Measurements from ENCODE around the gene PRSS21.
A peak's percentile ranks its signal among the peaks of the same experiment; 100 is the strongest.

Gene PRSS21

GRCh38 chr16:2826591-2827373 is 9.7 kb downstream of the PRSS21 start:
- no peak for DNase-seq

GRCh38 chr16:2827374-2827791 is 10.3 kb downstream of the PRSS21 start:
- no peak for DNase-seq

- DNase-seq, result no peak
These were observed 10.9 kb downstream of the PRSS21 start for GRCh38 chr16:2827831-2828520.

GRCh38 chr16:2828521-2828840 is 11.4 kb downstream of the PRSS21 start:
- DNase-seq, result no peak

- DNase-seq, result no peak
These were observed 11.9 kb downstream of the PRSS21 start for GRCh38 chr16:2828876-2829430.

GRCh38 chr16:2829501-2830354 is 12.7 kb downstream of the PRSS21 start, which contains the start of gene ZG16B:
ZG16B (plus strand) TSS chr16:2830303; CDS start chr16:2830442, 139 bp downstream.
- no peak for DNase-seq

GRCh38 chr16:2830355-2830695 is 13.3 kb downstream of the PRSS21 start:
- no peak for DNase-seq

- no peak for DNase-seq
These were observed 14.2 kb downstream of the PRSS21 start for GRCh38 chr16:2831203-2831602.

GRCh38 chr16:2833776-2834175 is 16.7 kb downstream of the PRSS21 start:
- DNase-seq, result no peak

GRCh38 chr16:2834968-2835367 is 17.9 kb downstream of the PRSS21 start:
- no peak for DNase-seq

- DNase-seq, result no peak
These were observed 18.8 kb downstream of the PRSS21 start for GRCh38 chr16:2835638-2836493.

GRCh38 chr16:2836646-2837508 is 19.8 kb downstream of the PRSS21 start:
- DNase-seq, result no peak

GRCh38 chr16:2838928-2839327 is 21.9 kb downstream of the PRSS21 start:
- DNase-seq, result peak; percentile 17 to 26

GRCh38 chr16:2839650-2840450 is 22.8 kb downstream of the PRSS21 start:
- no peak for DNase-seq

GRCh38 chr16:2840914-2841313 is 23.9 kb downstream of the PRSS21 start:
- DNase-seq, result no peak

- no peak for DNase-seq
These were observed 24.7 kb downstream of the PRSS21 start for GRCh38 chr16:2841606-2842339.

GRCh38 chr16:2842340-2843000 is 25.4 kb downstream of the PRSS21 start:
- DNase-seq, result no peak

- DNase-seq, result no peak
These were observed 26.5 kb downstream of the PRSS21 start for GRCh38 chr16:2843526-2843925.

- no peak for DNase-seq
These were observed 28.1 kb downstream of the PRSS21 start for GRCh38 chr16:2845116-2845515.

Data from bone marrow (tissue), 2 donors.